Right renal cortex interstitium (tissue), 3 donors: Measurements from ENCODE around the gene MET. TPM values are rescaled to one million over a fixed set of nuclear protein-coding genes. Genes with fewer than 3 reads are reported as not detected.

Experiments used
- DNase-seq, 3 donors: peaks; one replicate each; pipeline ENCODE4 v3.0.0-alpha.2; 2013; ENCODE audit warnings: low read depth in 3 of 3, low spot score in 2 of 3
- polyA plus RNA-seq, 3 donors: library from polyadenylated mRNA; unstranded; fragments of 120-200 nt; gene quantifications; one replicate each; pipeline ENCODE4 v1.2.1, GENCODE V29; 2013; ENCODE audit not compliant: insufficient read length in 3 of 3

The MET gene
- polyA plus RNA-seq, 3 donors: 47.8 to 48.3 (median 48.2) TPM

DNA sequence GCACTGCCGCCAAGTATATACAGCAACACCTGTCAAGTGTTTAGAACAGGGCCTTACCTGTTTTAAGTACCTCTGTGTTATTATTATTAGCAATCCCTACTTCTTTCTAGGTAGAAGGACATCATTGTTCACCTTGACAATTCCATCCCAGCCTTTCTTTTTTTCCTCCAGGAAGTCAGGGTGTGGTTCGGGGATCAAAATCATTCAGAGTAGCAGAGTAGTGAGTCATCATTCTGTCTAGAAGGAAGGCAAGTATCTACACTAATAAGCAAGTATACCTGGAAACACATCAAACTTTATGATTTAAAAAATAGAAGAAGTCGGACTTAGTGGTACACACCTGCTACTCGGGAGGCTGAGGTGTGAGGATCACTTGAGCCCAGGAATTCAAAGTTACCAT lies 164.9 kb downstream of the MET start:
- no peak for DNase-seq

DNA sequence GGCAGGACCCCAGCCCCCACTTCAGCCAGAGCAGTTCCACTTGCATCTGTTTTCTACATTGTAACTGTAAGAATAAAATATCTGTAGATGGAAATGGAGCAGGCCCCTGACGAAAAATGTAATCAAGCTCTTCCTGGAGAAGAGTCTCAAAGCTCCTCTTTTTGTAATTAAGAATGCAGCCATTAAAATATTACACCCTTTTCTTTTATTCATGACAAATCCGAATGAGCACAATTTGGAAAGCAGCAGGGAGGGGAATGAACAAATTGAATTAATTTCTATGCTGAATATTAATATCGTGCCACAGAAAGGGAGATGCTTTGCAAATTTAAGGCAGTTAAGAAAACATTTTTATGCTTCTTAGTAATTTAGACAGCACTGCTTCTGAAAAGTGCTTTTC lies 165.6 kb downstream of the MET start:
- DNase-seq: no peak

DNA sequence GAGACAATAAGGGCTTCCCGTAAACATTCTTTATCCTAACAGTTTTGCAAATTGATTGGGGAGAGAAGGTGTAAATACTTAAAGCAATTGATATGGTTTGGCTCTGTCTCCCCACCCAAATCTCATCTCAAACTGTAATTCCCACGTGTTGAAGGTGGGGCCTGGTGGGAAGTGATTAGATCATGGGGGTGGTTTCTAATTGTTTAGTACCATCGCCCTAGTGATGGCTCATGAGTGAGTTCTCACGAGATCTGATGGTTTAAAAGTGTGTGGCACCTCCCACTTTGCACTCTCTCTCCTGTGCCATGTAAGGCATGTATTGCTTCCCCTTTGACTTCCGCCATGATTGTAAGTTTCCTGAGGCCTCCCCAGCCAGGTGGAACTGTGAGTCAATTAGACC lies 168.3 kb downstream of the MET start:
- DNase-seq: no peak

DNA sequence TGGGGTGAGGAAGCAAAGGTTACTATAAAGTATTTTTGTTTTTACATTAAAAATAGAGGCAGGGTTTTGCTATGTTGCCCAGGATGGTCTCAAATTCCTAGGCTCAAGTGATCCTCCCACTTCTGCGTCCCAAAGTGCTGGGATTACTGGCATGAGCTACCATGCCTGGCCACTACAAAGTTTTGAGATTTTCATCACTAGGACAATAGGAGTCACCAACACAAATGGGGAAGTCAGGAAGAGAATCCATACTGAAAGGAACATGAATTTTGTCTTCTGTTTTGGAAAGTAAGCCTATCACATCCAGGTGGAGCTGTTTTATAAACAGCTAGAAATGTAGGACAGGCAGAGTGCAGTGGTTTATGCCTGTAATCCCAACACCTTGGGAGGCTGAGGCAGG lies 170.4 kb downstream of the MET start:
- DNase-seq: no peak

DNA sequence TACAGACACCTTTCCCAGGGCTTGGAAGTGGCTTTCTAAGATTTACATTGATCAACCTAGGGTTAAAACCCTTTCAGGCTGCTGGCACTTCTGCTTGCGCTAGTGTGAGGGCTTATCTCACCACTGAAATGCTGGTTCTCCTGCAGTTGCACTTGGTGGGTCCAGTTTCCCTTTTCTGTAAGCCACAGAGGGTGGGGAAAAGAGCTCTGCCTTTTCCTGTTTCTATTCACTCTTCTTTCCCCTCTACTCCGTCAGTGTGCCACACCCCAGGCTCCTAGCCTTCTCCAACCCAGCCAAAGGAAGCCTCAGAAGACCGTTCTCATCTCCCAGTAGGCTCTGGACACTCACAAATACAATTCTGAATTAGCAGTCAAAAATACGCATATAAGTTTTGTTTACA lies 171.4 kb downstream of the MET start:
- no peak for DNase-seq

Other genes starting within 250 kb of the MET start
- 10 to 100 TPM; 23.3 to 31.7 (median 28.3) TPM for gene CAV2, start 172.5 kb upstream of the MET start, polyA plus RNA-seq
- gene CAV1, start 147.2 kb upstream of the MET start, polyA plus RNA-seq: 10 to 100 TPM; 30.6 to 32.3 (median 32.1) TPM
- gene CAPZA2, start 190.4 kb downstream of the MET start, polyA plus RNA-seq: 100 to 1,000 TPM; 217 to 234 (median 224) TPM